ENCODE results near the gene MSH5. TPM values are rescaled to one million over a fixed set of nuclear protein-coding genes. Genes with fewer than 3 reads are reported as not detected.

MSH5 gene
- total RNA-seq (2014; rRNA removed; shearing (Covaris generic)) = 104 and 108 TPM in 2 replicates
- 218 and 258 TPM in 2 replicates for total RNA-seq (2022)
- Bru-seq, nascent RNA = percentile 94 among the genes with signal in this experiment
- BruChase-seq, experiment 1, labeled RNA remaining after a 6-hour chase = percentile 98 among the genes with signal in this experiment
- BruChase-seq, experiment 2, labeled RNA remaining after a 2-hour chase = percentile 95 among the genes with signal in this experiment
- long read RNA-seq, transcript MSH5-204 (25 exons, 3,094 nt) = minor isoform, 8 of 73 reads
- long read RNA-seq, transcript MSH5-203 (25 exons, 2,775 nt) = major isoform, 15 of 73 reads
- long read RNA-seq, partial matches to known transcripts = 7 of 73 reads
- long read RNA-seq, other reads (novel, unspliced or antisense) = 42 of 73 reads

- DNase-seq (ENCODE audit: low spot score) = peak; percentile 100
- ChIA-PET POLR2A (interaction anchor here (0.6 to 7.1 kb wide), 15 partner anchors 10 to 123 kb away, joined by 3 to 43 read pairs (median 4); partner anchors contain the start of genes ABHD16A, HSPA1B, LSM2 and NEU1), CTCF (ENCODE audit: unreplicated experiment) (interaction anchor here (0.5 to 1.7 kb wide), 5 partner anchors 12 to 61 kb away, joined by 3 to 6 read pairs (median 3); partner anchors contain the start of genes ABHD16A and VARS1)
- no peaks in the 10 kb centered on the region for H3K9me3 ChIP-seq (ENCODE audit: low read length)
- peak within 1 kb of the TSS; percentile 93 for H3K27ac ChIP-seq (ENCODE audit: low read depth, low read length, poor library complexity, severe bottlenecking)
- H3K9me2 ChIP-seq (ENCODE audit: insufficient read depth, low read length) = no peaks in the 10 kb centered on the region
- TSS peak; percentile 61 for BruUV-seq (replicated peaks)
- peaks cover 38% of the 10 kb centered on the region for H3K36me3 ChIP-seq (ENCODE audit: insufficient read depth, low read length)
- H4K20me1 ChIP-seq (ENCODE audit: insufficient read depth, low read length) = no peaks in the 10 kb centered on the region
- peaks cover 34% of the 10 kb centered on the region for H3K79me2 ChIP-seq (ENCODE audit: insufficient read depth, low read depth, low read length)
- H2AFZ ChIP-seq (ENCODE audit: low read length) = no peak within 1 kb of the TSS; the same call in 1 of the 2 replicates
- peaks cover 50% of the 10 kb centered on the region for H3K4me1 ChIP-seq (ENCODE audit: insufficient read depth, low read length, poor library complexity, severe bottlenecking)
- peak within 1 kb of the TSS; percentile 79 for H3K4me3 ChIP-seq (ENCODE audit: low read depth, low read length, poor library complexity, severe bottlenecking)
- peak within 1 kb of the TSS; percentile 76 for H3K4me2 ChIP-seq (ENCODE audit: low read length)
- intact Hi-C loops (cut with micrococcal nuclease; ENCODE audit: unreplicated experiment) = loop anchor here (1.0 to 5.0 kb wide), 9 partner anchors 37 to 247 kb away; partner anchors contain the start of genes ABHD16A, ATP6V1G2, HSPA1B and NFKBIL1
- TF ChIP-seq EZH2phosphoT487 (IDR thresholded peaks at IDR 0.05; ENCODE audit: borderline replicate concordance, low read depth, low read length) = no peak
- TF ChIP-seq CTCF (conservative IDR thresholded peaks at IDR 0.05; ENCODE audit: low read length) = no peak
Measured at GRCh38 chr6:31739639-31740396, at the start of gene MSH5. Gene MSH5 (plus strand): TSS chr6:31740005. CDS start chr6:31740467, 462 bp downstream.

GRCh38 chr6:31690231-31691077, 49.4 kb upstream of the MSH5 start:
- TF ChIP-seq EZH2phosphoT487 (IDR thresholded peaks at IDR 0.05; ENCODE audit: borderline replicate concordance, low read depth, low read length) = no peak
- TF ChIP-seq CTCF (conservative IDR thresholded peaks at IDR 0.05; ENCODE audit: low read length) = no peak
- ChIA-PET POLR2A (interaction anchor here (0.9 to 1.4 kb wide), 3 partner anchors 23 to 50 kb away, joined by 3 to 4 read pairs (median 3); no protein-coding TSS in a partner anchor), CTCF (ENCODE audit: unreplicated experiment) (interaction anchor here (0.5 to 0.6 kb wide), 3 partner anchors 20 to 51 kb away, joined by 3 read pairs; no protein-coding TSS in a partner anchor)
- Histone ChIP-seq H3K9me3 (ENCODE audit: low read length) (no peaks in the 10 kb centered on the region), H2AFZ (ENCODE audit: low read length) (no peak overlapping the region), H3K79me2 (ENCODE audit: insufficient read depth, low read depth, low read length) (no peaks in the 10 kb centered on the region), H3K4me2 (ENCODE audit: low read length) (no peak overlapping the region), H3K27ac (ENCODE audit: low read depth, low read length, poor library complexity, severe bottlenecking) (no peak overlapping the region), H3K9me2 (ENCODE audit: insufficient read depth, low read length) (no peaks in the 10 kb centered on the region), H3K4me3 (ENCODE audit: low read depth, low read length, poor library complexity, severe bottlenecking) (no peak overlapping the region), H3K36me3 (ENCODE audit: insufficient read depth, low read length) (peaks cover 80% of the 10 kb centered on the region), H3K4me1 (ENCODE audit: insufficient read depth, low read length, poor library complexity, severe bottlenecking) (peaks cover 12% of the 10 kb centered on the region), H4K20me1 (ENCODE audit: insufficient read depth, low read length) (no peaks in the 10 kb centered on the region)
- intact Hi-C loops (cut with micrococcal nuclease; ENCODE audit: unreplicated experiment) = no loop called here
- BruUV-seq (replicated peaks) = no TSS peak
- DNase-seq (ENCODE audit: low spot score) = no peak

Data from OCI-LY7 (cell line).